IMR-90 (cell line): ENCODE results near the gene SLC24A3. TPM values are rescaled to one million over a fixed set of nuclear protein-coding genes. Genes with fewer than 3 reads are reported as not detected.

Experiments used
- ATAC-seq: fragments of 200-7000 bp; cut with Tn5 transposase; 2 replicates; pipeline ENCODE4 v1.9.1; 2020; ENCODE audit warnings: low read depth, mild to moderate bottlenecking, moderate library complexity
- BruUV-seq: library from RNA; stranded (reverse); fragments of 400-500 nt; replicated peaks from 2 replicates; lab custom pipeline; 2021; lab: Mats Ljungman, UMichigan
- CTCF ChIA-PET: fragments of 300-600 bp; formaldehyde crosslinking; extraction: SDS; loops from one replicate; lab custom pipeline; 2021; ENCODE audit warnings: antibody characterized with exemption; lab: Yijun Ruan, JAX
- POLR2A ChIA-PET: fragments of 300-600 bp; sonication (Branson Sonifier 250); formaldehyde crosslinking; loops from one replicate; lab custom pipeline; 2022; ENCODE audit warnings: antibody characterized with exemption; ENCODE audit not compliant: unreplicated experiment; lab: Charles Lee
- DNase-seq: peaks from one replicate; pipeline ENCODE4 v3.0.0; 2013
- H2AFZ ChIP-seq: replicated peaks from 2 replicates; pipeline ENCODE3; 2013; ENCODE audit warnings: low read length, mild to moderate bottlenecking; ENCODE audit not compliant: poor library complexity
- H2AK5ac ChIP-seq: 2 replicates; pipeline ENCODE4 v1.6.1; 2013; ENCODE audit warnings: low read depth, low read length, inconsistent platforms
- H2AK9ac ChIP-seq: replicated peaks from 2 replicates; pipeline ENCODE3; 2013; ENCODE audit warnings: mild to moderate bottlenecking, low read depth, low read length, moderate library complexity; ENCODE audit not compliant: poor library complexity
- H2BK120ac ChIP-seq: 2 replicates; pipeline ENCODE4 v1.6.1; 2013; ENCODE audit warnings: low read depth, low read length, inconsistent platforms
- H2BK15ac ChIP-seq: 3 replicates; pipeline ENCODE4 v1.6.1; 2013; ENCODE audit warnings: low read depth, low read length, inconsistent platforms
- H2BK20ac ChIP-seq: 2 replicates; pipeline ENCODE4 v1.6.1; 2013; ENCODE audit warnings: low read depth, mild to moderate bottlenecking, inconsistent platforms, low read length, moderate library complexity
- H2BK5ac ChIP-seq: 2 replicates; pipeline ENCODE4 v1.6.1; 2013; ENCODE audit warnings: mild to moderate bottlenecking, low read depth, low read length, inconsistent platforms; ENCODE audit not compliant: poor library complexity, severe bottlenecking
- H3K14ac ChIP-seq: replicated peaks from 2 replicates; pipeline ENCODE4 v1.6.1; 2013; ENCODE audit warnings: low read depth, low read length, inconsistent platforms
- H3K18ac ChIP-seq: 2 replicates; pipeline ENCODE4 v1.6.1; 2013; ENCODE audit warnings: low read depth, low read length, control low read depth
- H3K23ac ChIP-seq: 2 replicates; pipeline ENCODE4 v1.6.1; 2013; ENCODE audit warnings: low read depth, low read length, inconsistent platforms
- H3K27ac ChIP-seq: 2 replicates; pipeline ENCODE4 v1.5.1; 2013; ENCODE audit warnings: mild to moderate bottlenecking, control low read depth, low read length; ENCODE audit not compliant: insufficient read depth
- H3K27me3 ChIP-seq: 2 replicates; pipeline ENCODE4 v1.6.1; 2013; ENCODE audit warnings: low read length; ENCODE audit not compliant: control insufficient read depth, insufficient read depth
- H3K36me3 ChIP-seq: 2 replicates; pipeline ENCODE4 v1.6.1; 2013; ENCODE audit warnings: low read length, mixed read lengths; ENCODE audit not compliant: control insufficient read depth, insufficient read depth
- H3K4ac ChIP-seq: 2 replicates; pipeline ENCODE4 v1.6.1; 2013; ENCODE audit warnings: low read depth, low read length, inconsistent platforms
- H3K4me1 ChIP-seq: 2 replicates; pipeline ENCODE4 v1.6.1; 2013; ENCODE audit warnings: low read length, mixed read lengths; ENCODE audit not compliant: control insufficient read depth, insufficient read depth
- H3K4me2 ChIP-seq: 2 replicates; pipeline ENCODE4 v1.6.1; 2013; ENCODE audit warnings: low read depth, mild to moderate bottlenecking, control low read depth, low read length, moderate library complexity
- H3K4me3 ChIP-seq: 2 replicates; pipeline ENCODE4 v1.5.1; 2013; ENCODE audit warnings: low read depth, mild to moderate bottlenecking, control low read depth, low read length, moderate library complexity; ENCODE audit not compliant: insufficient read depth
- H3K56ac ChIP-seq: 2 replicates; pipeline ENCODE4 v1.6.1; 2013; ENCODE audit warnings: low read length, inconsistent platforms; ENCODE audit not compliant: insufficient read depth; ENCODE audit errors: extremely low read depth
- H3K79me1 ChIP-seq, 2 experiments: 2 replicates each; pipeline ENCODE4 v1.6.1; 2013; ENCODE audit warnings: low read length in 2 of 2, inconsistent platforms in 1 of 2, low read depth in 1 of 2
- H3K9ac ChIP-seq: 2 replicates; pipeline ENCODE4 v1.6.1; 2013; ENCODE audit warnings: low read depth, low read length, control low read depth
- H3K9me1 ChIP-seq: 2 replicates; pipeline ENCODE4 v1.6.1; 2013; ENCODE audit warnings: low read length, inconsistent platforms; ENCODE audit not compliant: insufficient read depth
- H3K9me3 ChIP-seq: 2 replicates; pipeline ENCODE4 v1.6.1; 2013; ENCODE audit warnings: low read length; ENCODE audit not compliant: control insufficient read depth, insufficient read depth
- H4K20me1 ChIP-seq: 2 replicates; pipeline ENCODE4 v1.6.1; 2013; ENCODE audit warnings: low read length, inconsistent platforms; ENCODE audit not compliant: insufficient read depth
- H4K5ac ChIP-seq: 2 replicates; pipeline ENCODE4 v1.6.1; 2013; ENCODE audit warnings: mild to moderate bottlenecking, low read depth, low read length, control low read depth
- H4K8ac ChIP-seq, 2 experiments: 2 replicates each; pipeline ENCODE4 v1.6.1; 2013; ENCODE audit warnings: low read depth in 2 of 2, low read length in 2 of 2, control low read depth in 1 of 2, inconsistent platforms in 1 of 2
- H4K91ac ChIP-seq: 2 replicates; pipeline ENCODE4 v1.6.1; 2013; ENCODE audit warnings: low read depth, low read length, inconsistent platforms; ENCODE audit not compliant: insufficient read depth
- BHLHE40 ChIP-seq: fragments of 150-350 bp; IDR thresholded peaks from 2 replicates; pipeline ENCODE4 v1.6.1; 2016; ENCODE audit warnings: mild to moderate bottlenecking, low read depth, low read length
- NFE2L2 ChIP-seq: fragments of 150-350 bp; IDR thresholded peaks from 2 replicates; pipeline ENCODE4 v1.6.1; 2016; ENCODE audit warnings: low read depth, mild to moderate bottlenecking, low read length
- WGBS, 2 experiments: methylation state at CpG; one replicate each; pipeline versions ENCODE4 v1.1.5 to v1.1.7; 2013; ENCODE audit warnings: missing lambda C conversion rate in 2 of 2; ENCODE audit not compliant: insufficient read length in 1 of 2; ENCODE audit errors: extremely low coverage in 2 of 2; 5-methylcytosine and 5-hydroxymethylcytosine counted together
- dilution Hi-C: fragments of 300-500 bp; cut with HindIII; formaldehyde crosslinking; loops from one replicate; pipeline ENCODE4 v1.14.3; 2018; ENCODE audit warnings: low sequenced_read_pairs; ENCODE audit not compliant: unreplicated experiment
- in situ Hi-C: fragments of 300-500 bp; cut with MboI; formaldehyde crosslinking; loops from 3 replicates; pipeline ENCODE4 v1.14.3; 2019; ENCODE audit warnings: low sequenced_read_pairs, inconsistent platforms, mixed read lengths
- intact Hi-C: fragments of 100-400 bp; cut with micrococcal nuclease; formaldehyde crosslinking; loops from 2 replicates; pipeline ENCODE4 v1.10.0; 2022
- polyA plus RNA-seq, 3 experiments: library from polyadenylated mRNA; depleted of rRNA; stranded (reverse); fragments of >200 nt; gene quantifications; 2 replicates each; pipeline ENCODE4 v1.2.3, GENCODE V29; 2012; ENCODE audit warnings: low replicate concordance in 1 of 3
- total RNA-seq: library from RNA; depleted of rRNA; stranded (reverse); fragments of >200 nt; gene quantifications from 2 replicates; pipeline ENCODE4 v1.2.3, GENCODE V29; 2012

SLC24A3 gene
- total and polyA plus RNA-seq, 2 of the 4 experiments (the other 2 are of a cell fraction), result not detected

DNA sequence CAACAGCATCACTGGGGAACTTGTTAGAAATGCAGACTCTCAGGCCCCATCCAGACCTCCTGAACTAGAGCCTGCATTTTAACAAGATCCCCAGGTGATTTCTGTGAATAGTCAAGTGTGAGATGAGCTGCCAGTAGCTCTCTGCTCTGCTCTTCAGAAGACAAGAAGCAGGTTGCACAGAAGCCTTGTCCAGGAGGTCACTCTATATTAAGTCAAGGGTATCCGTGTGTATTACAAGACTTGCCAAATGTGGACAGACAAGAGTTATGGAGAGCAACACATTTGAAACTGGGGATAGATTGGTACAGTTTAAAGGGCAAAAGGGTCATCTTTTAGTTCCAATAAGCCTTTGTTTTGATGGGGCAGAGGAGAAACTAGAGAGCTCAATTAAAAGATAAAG, 522.4 kb downstream of the SLC24A3 start:
- 0 out of 2 replicates have a peak, but pooled peaks cover 4% of the 10 kb centered on the region for H3K9me1 ChIP-seq
- H2BK20ac ChIP-seq, result no peak overlapping the region
- H2BK5ac ChIP-seq, result no peak overlapping the region
- no peak overlapping the region for H3K9ac ChIP-seq
- no peak overlapping the region for H3K4me3 ChIP-seq
- dilution Hi-C loops, result no loop called here
- no peaks in the 10 kb centered on the region for H3K9me3 ChIP-seq
- no peak overlapping the region for H3K4ac ChIP-seq
- no peak overlapping the region for H3K23ac ChIP-seq
- H3K27me3 ChIP-seq, result no peaks in the 10 kb centered on the region
- intact Hi-C loops, result no loop called here
- H3K4me1 ChIP-seq, result peaks cover 4% of the 10 kb centered on the region
- WGBS, 2 experiments, result 100% methylated on average over 1 of the region's 1 CpG; no CpG with 5 or more reads in 1 of the 2 experiments
- in situ Hi-C loops, result no loop called here
- H3K27ac ChIP-seq, result no peak overlapping the region
- ChIA-PET CTCF (no interaction called here), POLR2A (no interaction called here)
- no peaks in the 10 kb centered on the region for H3K36me3 ChIP-seq
- H4K91ac ChIP-seq, result no peak overlapping the region
- DNase-seq, result no peak
- no peak overlapping the region for H2BK120ac ChIP-seq
- H3K4me2 ChIP-seq, result no peak overlapping the region
- no peak for ATAC-seq
- no peak overlapping the region for H2AFZ ChIP-seq
- no peak overlapping the region for H2AK9ac ChIP-seq
- H3K18ac ChIP-seq, result no peak overlapping the region
- H4K8ac ChIP-seq, result no peak overlapping the region; a peak in 1 of 4 replicates
- H3K79me1 ChIP-seq, result no peaks in the 10 kb centered on the region
- no peak overlapping the region; the same call in 2 of the 3 replicates for H2BK15ac ChIP-seq
- no TSS peak for BruUV-seq
- H3K14ac ChIP-seq, result no peak overlapping the region
- H4K5ac ChIP-seq, result no peak overlapping the region
- TF ChIP-seq BHLHE40 (no peak), NFE2L2 (no peak)
- no peak overlapping the region for H3K56ac ChIP-seq
- no peaks in the 10 kb centered on the region for H4K20me1 ChIP-seq
- peak overlapping the region; percentile 24; the same call in 1 of the 2 replicates for H2AK5ac ChIP-seq
